Panc1 (cell line): ENCODE measurements around the gene MYO6. TPM values are rescaled to one million over a fixed set of nuclear protein-coding genes. Genes with fewer than 3 reads are reported as not detected.

Source experiments
- ATAC-seq: fragments of 200-7000 bp; cut with Tn5 transposase; 2 replicates; pipeline ENCODE4 v1.9.1; 2020; ENCODE audit warnings: mild to moderate bottlenecking, moderate library complexity
- BruUV-seq: library from RNA; stranded (reverse); fragments of 400-500 nt; replicated peaks from 2 replicates; lab custom pipeline; 2021; lab: Mats Ljungman, UMichigan
- CTCF ChIA-PET: fragments of 300-600 bp; sonication (Branson Sonifier 250); formaldehyde crosslinking; loops from one replicate; lab custom pipeline; 2022; ENCODE audit warnings: antibody characterized with exemption; lab: Charles Lee
- POLR2A ChIA-PET: fragments of 300-600 bp; sonication (Branson Sonifier 250); formaldehyde crosslinking; loops from one replicate; lab custom pipeline; 2022; ENCODE audit warnings: antibody characterized with exemption; lab: Charles Lee
- DNase-seq: peaks from one replicate; pipeline ENCODE4 v3.0.0-alpha.2; 2010; ENCODE audit warnings: low read depth, low spot score
- H3K27ac ChIP-seq: 2 replicates; pipeline ENCODE4 v1.5.1; 2011; ENCODE audit warnings: mild to moderate bottlenecking, low read length, inconsistent platforms
- H3K27me3 ChIP-seq: fragments of 200-500 bp; sonication (Bioruptor generic); 2 replicates; pipeline ENCODE4 v1.6.0; 2014; ENCODE audit warnings: low read length, inconsistent platforms; ENCODE audit not compliant: control insufficient read depth, insufficient read depth
- H3K36me3 ChIP-seq: fragments of 200-500 bp; sonication (Bioruptor generic); 2 replicates; pipeline ENCODE4 v1.5.1; 2014; ENCODE audit warnings: inconsistent platforms, mild to moderate bottlenecking, low read length, moderate library complexity; ENCODE audit not compliant: control insufficient read depth, insufficient read depth
- H3K4me1 ChIP-seq: 2 replicates; pipeline ENCODE4 v1.5.1; 2011; ENCODE audit warnings: inconsistent platforms, mild to moderate bottlenecking, low read length, moderate library complexity; ENCODE audit not compliant: control insufficient read depth, insufficient read depth
- H3K4me3 ChIP-seq, 2 experiments: 2 replicates each; pipeline ENCODE4 v1.5.1; 2011 to 2012; ENCODE audit warnings: low read depth in 2 of 2, low read length in 2 of 2, mild to moderate bottlenecking in 2 of 2, inconsistent platforms in 1 of 2, moderate library complexity in 1 of 2
- H3K9me3 ChIP-seq: fragments of 200-500 bp; sonication (Bioruptor generic); 2 replicates; pipeline ENCODE4 v1.5.1; 2014; ENCODE audit warnings: low read depth, mild to moderate bottlenecking, inconsistent platforms, low read length, moderate library complexity; ENCODE audit not compliant: control insufficient read depth, insufficient read depth
- POLR2AphosphoS5 ChIP-seq: IDR thresholded peaks from 2 replicates; pipeline ENCODE4 v1.6.1; 2012; ENCODE audit warnings: mild to moderate bottlenecking, low read depth, low read length, moderate library complexity
- SIN3A ChIP-seq: IDR thresholded peaks from 2 replicates; pipeline ENCODE4 v1.6.1; 2012; ENCODE audit warnings: low read depth, mild to moderate bottlenecking, low read length, moderate library complexity, borderline replicate concordance; ENCODE audit not compliant: insufficient read depth
- TCF7L2 ChIP-seq: IDR thresholded peaks from 2 replicates; pipeline ENCODE4 v1.6.1; 2011; ENCODE audit warnings: mild to moderate bottlenecking, low read depth, low read length, inconsistent platforms
- in situ Hi-C: cut with HindIII; loops from 2 replicates; pipeline ENCODE4 v1.10.0; 2016; ENCODE audit warnings: low sequenced_read_pairs, low pct_unique_long_range_greater_than_20kb
- intact Hi-C: fragments of 100-400 bp; cut with micrococcal nuclease; formaldehyde crosslinking; loops from one replicate; pipeline ENCODE4 v1.10.0; 2022; ENCODE audit not compliant: unreplicated experiment
- total RNA-seq: library from RNA; stranded (reverse); gene quantifications from one replicate; pipeline ENCODE4 v1.2.1, GENCODE V29; 2021; ENCODE audit not compliant: unreplicated experiment
- TF ChIP-seq, protein P1 (sequence below): fragments of 450-650 bp; IDR thresholded peaks from 2 replicates; pipeline ENCODE4 v1.5.1; 2017; ENCODE audit warnings: mild to moderate bottlenecking
- TF ChIP-seq, protein P2 (sequence below), 2 experiments: IDR thresholded peaks; 2 replicates each; pipeline ENCODE4 v1.6.1; 2011 to 2012; ENCODE audit warnings: low read depth in 2 of 2, control low read depth in 1 of 2, low read length in 1 of 2, mild to moderate bottlenecking in 1 of 2, moderate library complexity in 1 of 2; ENCODE audit not compliant: insufficient read depth in 1 of 2

MYO6 gene
- total RNA-seq, 1 experiment from 2014 or later, result 52.3 TPM

DNA sequence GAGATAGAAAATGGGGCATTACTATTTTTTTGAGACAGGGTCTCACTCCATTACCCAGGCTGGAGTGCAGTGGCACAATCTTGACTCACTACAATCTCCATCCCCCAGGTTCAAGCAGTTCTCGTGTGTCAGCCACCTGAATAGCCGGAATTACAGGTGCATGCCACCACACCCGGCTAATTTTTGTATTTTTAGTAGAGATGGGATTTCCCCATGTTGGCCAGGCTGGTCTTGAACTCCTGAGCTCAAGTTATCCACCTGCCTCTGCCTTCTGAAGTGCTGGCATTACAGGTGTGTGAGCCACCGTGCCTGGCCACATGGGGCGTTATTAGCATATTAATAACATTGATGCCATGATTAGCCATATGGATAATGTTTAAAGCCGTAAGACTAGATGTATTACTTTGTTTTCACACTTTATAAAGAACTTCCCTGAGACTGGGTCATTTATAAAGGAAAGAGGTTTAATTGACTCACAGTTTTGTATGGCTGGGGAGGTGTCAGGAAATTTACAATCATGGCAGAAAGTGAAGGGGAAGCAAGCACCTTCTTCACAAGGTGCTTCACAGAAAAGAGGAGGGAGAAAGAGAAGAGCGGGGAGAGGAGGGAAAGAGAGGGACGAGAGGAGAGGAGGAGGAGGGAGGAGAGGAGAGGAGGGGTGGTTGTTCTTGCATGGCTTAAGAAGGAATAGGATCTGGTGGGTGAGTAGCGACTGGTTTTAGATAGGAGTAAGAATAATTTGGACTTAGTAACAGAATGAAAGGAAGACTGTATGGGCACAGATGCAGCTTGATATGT, 51.9 kb downstream of the MYO6 start:
- ATAC-seq (no peak), DNase-seq (no peak)
- in situ Hi-C loops (no loop called here), intact Hi-C loops (no loop called here)
- Histone ChIP-seq H3K9me3 (no peaks in the 10 kb centered on the region), H3K27me3 (no peaks in the 10 kb centered on the region), H3K4me1 (no peaks in the 10 kb centered on the region), H3K4me3 (no peak overlapping the region), H3K27ac (no peak overlapping the region), H3K36me3 (no peaks in the 10 kb centered on the region)
- POLR2A ChIA-PET, result no interaction called here
- TF ChIP-seq POLR2AphosphoS5, result no peak
- TF ChIP-seq, protein P1, sequence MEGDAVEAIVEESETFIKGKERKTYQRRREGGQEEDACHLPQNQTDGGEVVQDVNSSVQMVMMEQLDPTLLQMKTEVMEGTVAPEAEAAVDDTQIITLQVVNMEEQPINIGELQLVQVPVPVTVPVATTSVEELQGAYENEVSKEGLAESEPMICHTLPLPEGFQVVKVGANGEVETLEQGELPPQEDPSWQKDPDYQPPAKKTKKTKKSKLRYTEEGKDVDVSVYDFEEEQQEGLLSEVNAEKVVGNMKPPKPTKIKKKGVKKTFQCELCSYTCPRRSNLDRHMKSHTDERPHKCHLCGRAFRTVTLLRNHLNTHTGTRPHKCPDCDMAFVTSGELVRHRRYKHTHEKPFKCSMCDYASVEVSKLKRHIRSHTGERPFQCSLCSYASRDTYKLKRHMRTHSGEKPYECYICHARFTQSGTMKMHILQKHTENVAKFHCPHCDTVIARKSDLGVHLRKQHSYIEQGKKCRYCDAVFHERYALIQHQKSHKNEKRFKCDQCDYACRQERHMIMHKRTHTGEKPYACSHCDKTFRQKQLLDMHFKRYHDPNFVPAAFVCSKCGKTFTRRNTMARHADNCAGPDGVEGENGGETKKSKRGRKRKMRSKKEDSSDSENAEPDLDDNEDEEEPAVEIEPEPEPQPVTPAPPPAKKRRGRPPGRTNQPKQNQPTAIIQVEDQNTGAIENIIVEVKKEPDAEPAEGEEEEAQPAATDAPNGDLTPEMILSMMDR, result no peak
- CTCF ChIA-PET, result no interaction called here
- BruUV-seq, result no TSS peak

DNA sequence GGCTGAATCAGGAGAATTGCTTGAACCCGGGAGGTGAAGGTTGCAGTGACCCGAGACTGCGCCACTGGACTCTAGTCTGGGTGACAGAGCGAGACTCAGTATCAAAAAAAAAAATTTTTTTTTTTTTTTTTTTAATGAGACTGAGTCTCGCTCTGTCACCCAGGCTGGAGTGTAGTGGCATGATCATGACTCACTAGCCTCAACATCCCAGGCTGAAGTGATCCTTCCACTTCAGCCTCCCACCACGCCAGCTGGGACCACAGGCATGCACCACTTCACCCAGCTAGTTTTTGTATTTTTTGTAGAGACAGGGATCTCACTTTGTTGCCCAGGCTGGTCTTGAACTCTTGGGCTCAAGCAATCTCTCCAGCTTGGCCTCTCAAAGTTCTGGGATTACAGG, 53.3 kb downstream of the MYO6 start:
- Histone ChIP-seq H3K27me3 (no peaks in the 10 kb centered on the region), H3K9me3 (no peaks in the 10 kb centered on the region), H3K4me3 (no peak overlapping the region), H3K4me1 (no peaks in the 10 kb centered on the region), H3K27ac (no peak overlapping the region), H3K36me3 (no peaks in the 10 kb centered on the region)
- ChIA-PET CTCF (no interaction called here), POLR2A (no interaction called here)
- no peak for TF ChIP-seq SIN3A
- BruUV-seq, result no TSS peak
- DNase-seq (no peak), ATAC-seq (no peak)
- intact Hi-C loops (no loop called here), in situ Hi-C loops (no loop called here)

DNA sequence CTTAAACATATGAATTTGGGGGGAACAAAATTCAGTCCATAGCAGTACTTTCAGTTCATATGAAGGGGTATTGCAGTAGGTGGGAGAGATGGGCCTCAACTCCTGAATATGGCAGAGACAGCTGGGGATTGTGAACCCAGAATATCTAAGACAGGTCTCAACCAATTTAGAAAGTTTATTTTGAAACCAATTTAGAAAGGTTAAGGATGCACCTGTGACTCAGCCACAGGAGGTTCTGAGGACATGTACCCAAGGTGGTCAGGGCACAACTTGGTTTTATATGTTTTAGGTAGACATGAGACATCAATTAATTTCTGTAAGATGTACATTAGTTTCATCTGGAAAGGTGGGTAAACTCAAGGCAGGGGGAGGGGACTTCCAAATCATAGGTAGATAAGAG, 59.5 kb downstream of the MYO6 start:
- in situ Hi-C loops (no loop called here), intact Hi-C loops (no loop called here)
- Histone ChIP-seq H3K9me3 (no peaks in the 10 kb centered on the region), H3K4me3 (no peak overlapping the region), H3K36me3 (no peaks in the 10 kb centered on the region), H3K4me1 (no peaks in the 10 kb centered on the region), H3K27ac (no peak overlapping the region), H3K27me3 (no peaks in the 10 kb centered on the region)
- no TSS peak for BruUV-seq
- TF ChIP-seq TCF7L2, result no peak
- no peak for TF ChIP-seq SIN3A
- TF ChIP-seq, protein P2, sequence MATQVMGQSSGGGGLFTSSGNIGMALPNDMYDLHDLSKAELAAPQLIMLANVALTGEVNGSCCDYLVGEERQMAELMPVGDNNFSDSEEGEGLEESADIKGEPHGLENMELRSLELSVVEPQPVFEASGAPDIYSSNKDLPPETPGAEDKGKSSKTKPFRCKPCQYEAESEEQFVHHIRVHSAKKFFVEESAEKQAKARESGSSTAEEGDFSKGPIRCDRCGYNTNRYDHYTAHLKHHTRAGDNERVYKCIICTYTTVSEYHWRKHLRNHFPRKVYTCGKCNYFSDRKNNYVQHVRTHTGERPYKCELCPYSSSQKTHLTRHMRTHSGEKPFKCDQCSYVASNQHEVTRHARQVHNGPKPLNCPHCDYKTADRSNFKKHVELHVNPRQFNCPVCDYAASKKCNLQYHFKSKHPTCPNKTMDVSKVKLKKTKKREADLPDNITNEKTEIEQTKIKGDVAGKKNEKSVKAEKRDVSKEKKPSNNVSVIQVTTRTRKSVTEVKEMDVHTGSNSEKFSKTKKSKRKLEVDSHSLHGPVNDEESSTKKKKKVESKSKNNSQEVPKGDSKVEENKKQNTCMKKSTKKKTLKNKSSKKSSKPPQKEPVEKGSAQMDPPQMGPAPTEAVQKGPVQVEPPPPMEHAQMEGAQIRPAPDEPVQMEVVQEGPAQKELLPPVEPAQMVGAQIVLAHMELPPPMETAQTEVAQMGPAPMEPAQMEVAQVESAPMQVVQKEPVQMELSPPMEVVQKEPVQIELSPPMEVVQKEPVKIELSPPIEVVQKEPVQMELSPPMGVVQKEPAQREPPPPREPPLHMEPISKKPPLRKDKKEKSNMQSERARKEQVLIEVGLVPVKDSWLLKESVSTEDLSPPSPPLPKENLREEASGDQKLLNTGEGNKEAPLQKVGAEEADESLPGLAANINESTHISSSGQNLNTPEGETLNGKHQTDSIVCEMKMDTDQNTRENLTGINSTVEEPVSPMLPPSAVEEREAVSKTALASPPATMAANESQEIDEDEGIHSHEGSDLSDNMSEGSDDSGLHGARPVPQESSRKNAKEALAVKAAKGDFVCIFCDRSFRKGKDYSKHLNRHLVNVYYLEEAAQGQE (IDR thresholded peaks at IDR 0.05; ENCODE audit: insufficient read depth in 1 of 2, low read depth in 2 of 2, low read length in 1 of 2), result no peak
- TF ChIP-seq, protein P1, result no peak
- TF ChIP-seq POLR2AphosphoS5, result no peak
- ChIA-PET POLR2A (no interaction called here), CTCF (no interaction called here)
- ATAC-seq, result no peak
- DNase-seq, result no peak
